Breast epithelium (tissue), 4 donors: ENCODE results near the gene PALMD. TPM values are rescaled to one million over a fixed set of nuclear protein-coding genes. Genes with fewer than 3 reads are reported as not detected.
A peak's percentile ranks its signal among the peaks of the same experiment; 100 is the strongest.

Experiments used
- DNase-seq, 2 donors: peaks; one replicate each; pipeline ENCODE4 v3.0.0-alpha.2; 2019; ENCODE audit warnings: low spot score in 2 of 2
- H3K27ac ChIP-seq, 2 donors: fragments of 200-600 bp; sonication (generic) in 1 of 2; one replicate each; pipeline ENCODE4 v1.5.1; 2016 to 2019; ENCODE audit warnings: mild to moderate bottlenecking in 1 of 2
- H3K27me3 ChIP-seq, 2 donors: fragments of 200-600 bp; sonication (generic) in 1 of 2; one replicate each; pipeline versions ENCODE4 v1.5.1 to v1.6.0; 2017 to 2019; ENCODE audit warnings: control low read depth in 1 of 2, mild to moderate bottlenecking in 1 of 2
- H3K36me3 ChIP-seq: fragments of 200-600 bp; one replicate; pipeline ENCODE4 v1.5.1; 2019
- H3K4me1 ChIP-seq, 2 donors: fragments of 200-600 bp; sonication (generic); one replicate each; pipeline ENCODE4 v1.5.1; 2016 to 2019; ENCODE audit warnings: control low read depth in 1 of 2
- H3K4me3 ChIP-seq, 3 donors: fragments of 200-600 bp; sonication (generic); 1 replicate in 2 of 3; 2 replicates in 1 of 3; pipeline ENCODE4 v1.5.1; 2016 to 2019; ENCODE audit warnings: mild to moderate bottlenecking in 3 of 3, moderate library complexity in 2 of 3
- H3K9me3 ChIP-seq, 2 donors: fragments of 200-600 bp; sonication (generic) in 1 of 2; one replicate each; pipeline ENCODE4 v1.5.1; 2016 to 2019; ENCODE audit warnings: control low read depth in 1 of 2
- POLR2A ChIP-seq: fragments of 450-650 bp; IDR thresholded peaks from one replicate; pipeline ENCODE4 v1.6.1; 2016; ENCODE audit warnings: antibody characterized with exemption, mild to moderate bottlenecking, moderate library complexity
- POLR2AphosphoS5 ChIP-seq, 3 donors: sonication (generic); formaldehyde crosslinking; IDR thresholded peaks; one replicate each; pipeline ENCODE4 v1.6.1; 2017; ENCODE audit warnings: antibody characterized with exemption in 3 of 3
- intact Hi-C: fragments of 100-400 bp; cut with DNase I; formaldehyde crosslinking; loops from one replicate; pipeline ENCODE4 v1.15.1; 2023; ENCODE audit warnings: low total_unique reads
- total RNA-seq, 3 donors: library from RNA; depleted of rRNA; stranded (reverse); fragments of >200 nt; gene quantifications; one replicate each; pipeline ENCODE4 v1.1.0, GENCODE V29; 2016
- TF ChIP-seq, protein P1 (sequence below), 3 donors: fragments of 450-650 bp; IDR thresholded peaks; one replicate each; pipeline ENCODE4 v1.5.1; 2016 to 2017; ENCODE audit warnings: antibody characterized with exemption in 3 of 3, mild to moderate bottlenecking in 3 of 3, moderate library complexity in 3 of 3

PALMD gene
- total RNA-seq, 3 donors from 2014 or later, result 35.3 to 96.7 (median 77.7) TPM

DNA sequence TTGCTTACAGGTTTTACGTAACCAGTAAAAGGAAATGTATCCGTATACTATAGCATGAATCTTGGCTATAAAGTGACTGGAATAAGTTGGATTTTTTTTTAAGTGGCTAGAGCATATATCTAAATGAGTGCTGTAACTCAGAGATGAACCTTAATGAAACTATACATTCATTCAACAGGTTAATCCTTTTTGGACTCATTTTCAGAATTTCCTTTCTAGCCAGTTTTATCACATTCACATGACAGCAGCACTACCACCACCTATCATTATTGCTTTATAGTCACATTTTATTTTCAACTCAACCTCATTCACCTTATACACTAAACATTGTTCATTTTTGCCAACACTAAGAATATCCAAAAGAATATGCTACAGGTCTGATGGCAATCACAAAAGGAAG lies 89.9 kb downstream of the PALMD start:
- Histone ChIP-seq H3K4me3 (no peak overlapping the region), H3K9me3 (no peaks in the 10 kb centered on the region), H3K27ac (no peak overlapping the region), H3K4me1 (no peaks in the 10 kb centered on the region), H3K36me3 (no peaks in the 10 kb centered on the region), H3K27me3 (no peaks in the 10 kb centered on the region)
- intact Hi-C loops, result no loop called here
- TF ChIP-seq, protein P1, sequence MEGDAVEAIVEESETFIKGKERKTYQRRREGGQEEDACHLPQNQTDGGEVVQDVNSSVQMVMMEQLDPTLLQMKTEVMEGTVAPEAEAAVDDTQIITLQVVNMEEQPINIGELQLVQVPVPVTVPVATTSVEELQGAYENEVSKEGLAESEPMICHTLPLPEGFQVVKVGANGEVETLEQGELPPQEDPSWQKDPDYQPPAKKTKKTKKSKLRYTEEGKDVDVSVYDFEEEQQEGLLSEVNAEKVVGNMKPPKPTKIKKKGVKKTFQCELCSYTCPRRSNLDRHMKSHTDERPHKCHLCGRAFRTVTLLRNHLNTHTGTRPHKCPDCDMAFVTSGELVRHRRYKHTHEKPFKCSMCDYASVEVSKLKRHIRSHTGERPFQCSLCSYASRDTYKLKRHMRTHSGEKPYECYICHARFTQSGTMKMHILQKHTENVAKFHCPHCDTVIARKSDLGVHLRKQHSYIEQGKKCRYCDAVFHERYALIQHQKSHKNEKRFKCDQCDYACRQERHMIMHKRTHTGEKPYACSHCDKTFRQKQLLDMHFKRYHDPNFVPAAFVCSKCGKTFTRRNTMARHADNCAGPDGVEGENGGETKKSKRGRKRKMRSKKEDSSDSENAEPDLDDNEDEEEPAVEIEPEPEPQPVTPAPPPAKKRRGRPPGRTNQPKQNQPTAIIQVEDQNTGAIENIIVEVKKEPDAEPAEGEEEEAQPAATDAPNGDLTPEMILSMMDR (IDR thresholded peaks at IDR 0.05), result no peak
- TF ChIP-seq POLR2A (no peak), POLR2AphosphoS5 (IDR thresholded peaks at IDR 0.05) (no peak)
- DNase-seq, result no peak

DNA sequence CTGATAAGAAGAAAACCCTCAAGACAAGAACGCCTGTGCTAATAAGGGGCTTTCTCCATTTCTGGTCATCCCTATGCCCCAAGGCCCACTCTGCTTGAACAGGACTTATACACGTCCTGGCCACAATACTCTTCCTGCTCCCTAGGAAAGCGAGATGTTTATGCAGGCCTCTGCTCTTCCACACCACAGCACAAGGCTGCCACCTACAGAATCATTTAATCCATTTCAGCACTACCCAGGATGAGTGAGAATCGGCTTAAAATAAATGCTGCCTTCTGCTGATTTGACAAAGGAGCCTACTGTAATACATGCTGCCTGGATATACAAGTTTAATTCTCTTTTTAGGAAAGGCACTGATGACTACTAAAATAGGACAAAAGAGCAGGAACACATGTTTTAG lies 91.1 kb downstream of the PALMD start:
- DNase-seq, result no peak
- intact Hi-C loops, result no loop called here
- Histone ChIP-seq H3K9me3 (no peaks in the 10 kb centered on the region), H3K27ac (peak overlapping the region in 1 of 2 donors; percentile 53), H3K4me3 (no peak overlapping the region), H3K4me1 (no peaks in the 10 kb centered on the region), H3K27me3 (no peaks in the 10 kb centered on the region), H3K36me3 (no peaks in the 10 kb centered on the region)
- TF ChIP-seq, protein P1 (IDR thresholded peaks at IDR 0.05), result no peak
- TF ChIP-seq POLR2AphosphoS5 (IDR thresholded peaks at IDR 0.05), result no peak
- no peak for TF ChIP-seq POLR2A

DNA sequence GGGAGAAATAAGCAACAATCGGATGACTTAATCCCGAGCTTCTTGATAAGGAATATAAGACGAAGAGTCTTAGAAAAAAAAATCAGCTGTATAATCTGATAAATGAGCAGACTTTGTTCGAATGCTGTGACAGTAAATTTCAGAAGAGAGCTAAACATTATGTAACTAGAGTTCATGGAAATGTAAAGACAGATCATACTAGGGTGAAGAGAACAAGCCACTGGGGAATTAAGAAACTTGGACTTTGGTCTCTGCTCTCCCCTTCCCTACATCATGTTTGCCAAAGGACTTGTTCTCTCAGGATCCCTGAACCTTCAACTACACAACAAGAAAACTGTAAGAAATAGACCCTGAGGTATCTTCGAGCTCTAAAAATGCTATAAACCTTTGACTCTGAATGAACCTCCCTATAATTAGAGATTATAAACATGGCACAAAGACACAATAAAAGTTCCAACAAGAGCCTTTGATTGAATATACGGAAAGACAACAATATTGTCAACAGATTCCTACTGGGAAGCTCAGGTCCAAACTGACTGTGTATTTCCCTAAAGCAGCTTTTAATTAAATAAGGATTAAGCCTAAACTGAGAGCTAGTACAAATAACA lies 93.0 kb downstream of the PALMD start:
- Histone ChIP-seq H3K36me3 (no peaks in the 10 kb centered on the region), H3K9me3 (no peaks in the 10 kb centered on the region), H3K27me3 (no peaks in the 10 kb centered on the region), H3K4me3 (no peak overlapping the region), H3K4me1 (no peaks in the 10 kb centered on the region), H3K27ac (no peak overlapping the region)
- intact Hi-C loops, result no loop called here
- DNase-seq, result no peak
- TF ChIP-seq, protein P1 (IDR thresholded peaks at IDR 0.05), result no peak
- TF ChIP-seq POLR2AphosphoS5 (IDR thresholded peaks at IDR 0.05) (no peak), POLR2A (no peak)

DNA sequence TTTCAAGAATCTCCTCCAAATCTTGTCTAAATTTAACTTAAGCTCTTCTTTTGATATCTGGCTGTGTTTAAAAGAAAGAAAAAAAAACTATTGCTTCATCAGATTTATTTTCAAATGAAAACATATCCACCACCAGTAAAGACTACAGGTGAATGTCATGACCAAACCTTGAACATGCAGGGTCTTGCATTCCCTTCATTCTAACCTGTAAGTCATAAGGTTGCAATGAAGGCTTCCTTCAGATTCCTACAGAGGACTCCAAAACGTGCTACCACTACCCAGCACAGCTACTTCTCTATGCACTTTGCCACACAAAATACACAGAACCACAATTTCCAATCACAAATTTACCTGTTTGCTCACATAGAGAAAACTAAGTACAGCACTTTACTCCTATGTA lies 94.2 kb downstream of the PALMD start:
- TF ChIP-seq POLR2A, result no peak
- no peak overlapping the region for H3K27ac ChIP-seq
- H3K4me3 ChIP-seq, result no peak overlapping the region
- no peaks in the 10 kb centered on the region for H3K27me3 ChIP-seq
- DNase-seq, result no peak
- no peaks in the 10 kb centered on the region for H3K9me3 ChIP-seq
- no peaks in the 10 kb centered on the region for H3K36me3 ChIP-seq
- intact Hi-C loops, result no loop called here
- H3K4me1 ChIP-seq, result no peaks in the 10 kb centered on the region

Other genes starting within 250 kb of the PALMD start
- 10 to 100 TPM; 12.1 to 21.1 (median 12.5) TPM for gene FRRS1, start 120.5 kb downstream of the PALMD start, total RNA-seq
- gene AGL, start 204.2 kb downstream of the PALMD start, total RNA-seq, result 10 to 100 TPM; 18.4 to 31.6 (median 26.6) TPM